Measurements from ENCODE around the gene CDC42.

DNA sequence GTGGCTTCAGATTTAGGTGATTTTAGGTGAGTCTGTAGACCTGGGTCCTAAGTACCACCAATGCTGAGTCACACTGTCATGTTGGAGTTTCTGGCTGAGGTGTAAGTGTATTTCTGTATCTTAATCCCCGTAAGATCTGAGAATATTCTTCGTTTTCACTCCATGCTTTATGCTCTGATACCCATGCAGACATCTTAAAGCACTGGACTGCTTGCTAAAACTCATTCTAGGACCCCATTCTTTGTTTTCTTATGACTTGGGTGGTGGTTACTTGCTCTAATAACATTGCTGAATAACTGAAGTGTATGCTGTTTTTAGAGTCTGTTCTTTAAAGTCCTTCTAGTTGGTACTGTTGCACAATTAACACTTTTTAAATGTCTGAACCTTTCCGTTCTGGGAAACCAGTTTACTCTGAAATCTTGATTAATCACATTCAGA is 36.6 kb downstream of the CDC42 start:
- TF ChIP-seq, protein P1, sequence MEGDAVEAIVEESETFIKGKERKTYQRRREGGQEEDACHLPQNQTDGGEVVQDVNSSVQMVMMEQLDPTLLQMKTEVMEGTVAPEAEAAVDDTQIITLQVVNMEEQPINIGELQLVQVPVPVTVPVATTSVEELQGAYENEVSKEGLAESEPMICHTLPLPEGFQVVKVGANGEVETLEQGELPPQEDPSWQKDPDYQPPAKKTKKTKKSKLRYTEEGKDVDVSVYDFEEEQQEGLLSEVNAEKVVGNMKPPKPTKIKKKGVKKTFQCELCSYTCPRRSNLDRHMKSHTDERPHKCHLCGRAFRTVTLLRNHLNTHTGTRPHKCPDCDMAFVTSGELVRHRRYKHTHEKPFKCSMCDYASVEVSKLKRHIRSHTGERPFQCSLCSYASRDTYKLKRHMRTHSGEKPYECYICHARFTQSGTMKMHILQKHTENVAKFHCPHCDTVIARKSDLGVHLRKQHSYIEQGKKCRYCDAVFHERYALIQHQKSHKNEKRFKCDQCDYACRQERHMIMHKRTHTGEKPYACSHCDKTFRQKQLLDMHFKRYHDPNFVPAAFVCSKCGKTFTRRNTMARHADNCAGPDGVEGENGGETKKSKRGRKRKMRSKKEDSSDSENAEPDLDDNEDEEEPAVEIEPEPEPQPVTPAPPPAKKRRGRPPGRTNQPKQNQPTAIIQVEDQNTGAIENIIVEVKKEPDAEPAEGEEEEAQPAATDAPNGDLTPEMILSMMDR (IDR thresholded peaks at IDR 0.05) = no peak
- TF ChIP-seq POLR2A (IDR thresholded peaks at IDR 0.05) = no peak
